Breast epithelium (tissue), 3 donors: ENCODE data around the gene TCFL5.

Experiments used
- POLR2A ChIP-seq: fragments of 450-650 bp; IDR thresholded peaks from one replicate; pipeline ENCODE4 v1.6.1; 2016; ENCODE audit warnings: antibody characterized with exemption, mild to moderate bottlenecking, moderate library complexity
- POLR2AphosphoS5 ChIP-seq, 3 donors: sonication (generic); formaldehyde crosslinking; IDR thresholded peaks; one replicate each; pipeline ENCODE4 v1.6.1; 2017; ENCODE audit warnings: antibody characterized with exemption in 3 of 3
- TF ChIP-seq, protein P1 (sequence below), 3 donors: fragments of 450-650 bp; IDR thresholded peaks; one replicate each; pipeline ENCODE4 v1.5.1; 2016 to 2017; ENCODE audit warnings: antibody characterized with exemption in 3 of 3, mild to moderate bottlenecking in 3 of 3, moderate library complexity in 3 of 3

DNA sequence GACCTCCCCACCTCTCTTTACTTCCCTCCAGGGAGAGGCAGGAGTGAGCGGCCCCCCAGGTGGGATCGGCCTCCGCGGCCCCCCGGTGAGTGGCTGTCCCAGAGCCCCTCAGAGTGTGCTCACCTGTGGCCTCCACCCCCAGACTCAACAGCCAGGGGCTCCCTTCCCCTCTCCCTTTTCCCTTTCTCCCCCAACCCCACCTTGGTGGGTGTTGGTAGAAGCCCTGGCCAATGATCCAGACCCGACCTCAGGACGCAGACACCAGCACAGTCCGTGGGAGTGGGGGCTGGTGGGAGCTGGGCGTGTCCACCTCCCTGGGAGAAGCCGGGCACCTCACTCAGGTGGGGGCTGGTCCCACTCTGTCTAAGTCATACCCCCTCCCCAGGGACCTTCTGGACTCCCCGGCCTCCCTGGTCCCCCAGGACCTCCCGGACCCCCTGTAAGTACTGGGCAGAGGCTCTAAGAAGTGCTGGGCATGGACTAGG, 39.9 kb downstream of the TCFL5 start:
- TF ChIP-seq, protein P1, sequence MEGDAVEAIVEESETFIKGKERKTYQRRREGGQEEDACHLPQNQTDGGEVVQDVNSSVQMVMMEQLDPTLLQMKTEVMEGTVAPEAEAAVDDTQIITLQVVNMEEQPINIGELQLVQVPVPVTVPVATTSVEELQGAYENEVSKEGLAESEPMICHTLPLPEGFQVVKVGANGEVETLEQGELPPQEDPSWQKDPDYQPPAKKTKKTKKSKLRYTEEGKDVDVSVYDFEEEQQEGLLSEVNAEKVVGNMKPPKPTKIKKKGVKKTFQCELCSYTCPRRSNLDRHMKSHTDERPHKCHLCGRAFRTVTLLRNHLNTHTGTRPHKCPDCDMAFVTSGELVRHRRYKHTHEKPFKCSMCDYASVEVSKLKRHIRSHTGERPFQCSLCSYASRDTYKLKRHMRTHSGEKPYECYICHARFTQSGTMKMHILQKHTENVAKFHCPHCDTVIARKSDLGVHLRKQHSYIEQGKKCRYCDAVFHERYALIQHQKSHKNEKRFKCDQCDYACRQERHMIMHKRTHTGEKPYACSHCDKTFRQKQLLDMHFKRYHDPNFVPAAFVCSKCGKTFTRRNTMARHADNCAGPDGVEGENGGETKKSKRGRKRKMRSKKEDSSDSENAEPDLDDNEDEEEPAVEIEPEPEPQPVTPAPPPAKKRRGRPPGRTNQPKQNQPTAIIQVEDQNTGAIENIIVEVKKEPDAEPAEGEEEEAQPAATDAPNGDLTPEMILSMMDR (IDR thresholded peaks at IDR 0.05) = no peak
- no peak for TF ChIP-seq POLR2A
- no peak for TF ChIP-seq POLR2AphosphoS5 (IDR thresholded peaks at IDR 0.05)
